Measurements from ENCODE around the gene ERCC6. TPM values are rescaled to one million over a fixed set of nuclear protein-coding genes. Genes with fewer than 3 reads are reported as not detected.
A peak's percentile ranks its signal among the peaks of the same experiment; 100 is the strongest.

The ERCC6 gene
- 10 to 100 TPM; 17.9 to 33.0 (median 26.5) TPM for total RNA-seq

- TF ChIP-seq POLR2A (IDR thresholded peaks at IDR 0.05) (peak; percentile 64 to 68), CTCF (IDR thresholded peaks at IDR 0.05) (no peak)
- peaks cover 0 to 13% (median 8%) of the 10 kb centered on the region in 4 donors for H3K4me1 ChIP-seq
- H3K36me3 ChIP-seq = no peaks in the 10 kb centered on the region
- no peaks in the 10 kb centered on the region for H3K27me3 ChIP-seq
- no peaks in the 10 kb centered on the region for H3K9me3 ChIP-seq
- peak within 1 kb of the TSS; percentile 63 to 71 (median 66) for H3K4me3 ChIP-seq
- peak within 1 kb of the TSS; percentile 84 to 90 (median 87) for H3K27ac ChIP-seq
- peak; percentile 96 to 99 (median 97) for DNase-seq
Observed at GRCh38 chr10:49538381-49539319, at the start of gene ERCC6. TSS of gene ERCC6 (minus strand) at chr10:49539121.

- TF ChIP-seq CTCF (IDR thresholded peaks at IDR 0.05) = no peak
- TF ChIP-seq POLR2A (IDR thresholded peaks at IDR 0.05) = no peak
- Histone ChIP-seq H3K27ac (no peak overlapping the region), H3K4me1 (no peaks in the 10 kb centered on the region), H3K4me3 (no peak overlapping the region), H3K9me3 (no peaks in the 10 kb centered on the region), H3K36me3 (no peaks in the 10 kb centered on the region), H3K27me3 (no peaks in the 10 kb centered on the region)
- no peak for DNase-seq
Observed at GRCh38 chr10:49587981-49588380, 49.1 kb upstream of the ERCC6 start.

GRCh38 chr10:49585387-49585786 is 46.5 kb upstream of the ERCC6 start:
- Histone ChIP-seq H3K9me3 (no peaks in the 10 kb centered on the region), H3K4me3 (no peak overlapping the region)

GRCh38 chr10:49579621-49580020 is 40.7 kb upstream of the ERCC6 start:
- TF ChIP-seq POLR2A (IDR thresholded peaks at IDR 0.05) = no peak
- TF ChIP-seq CTCF (IDR thresholded peaks at IDR 0.05) = no peak
- no peaks in the 10 kb centered on the region for H3K9me3 ChIP-seq
- no peak for DNase-seq

More at GRCh38 chr10:49585387-49585786, 46.5 kb upstream of the ERCC6 start:
- TF ChIP-seq CTCF (IDR thresholded peaks at IDR 0.05) (no peak), POLR2A (IDR thresholded peaks at IDR 0.05) (no peak)
- Histone ChIP-seq H3K27me3 (no peaks in the 10 kb centered on the region), H3K27ac (no peak overlapping the region), H3K4me1 (no peaks in the 10 kb centered on the region), H3K36me3 (no peaks in the 10 kb centered on the region)
- DNase-seq = no peak

GRCh38 chr10:49578392-49578791 is 39.5 kb upstream of the ERCC6 start:
- Histone ChIP-seq H3K27me3 (no peaks in the 10 kb centered on the region), H3K9me3 (no peaks in the 10 kb centered on the region), H3K4me3 (no peak overlapping the region), H3K4me1 (no peaks in the 10 kb centered on the region), H3K36me3 (no peaks in the 10 kb centered on the region), H3K27ac (no peak overlapping the region)
- TF ChIP-seq POLR2A (IDR thresholded peaks at IDR 0.05) (no peak), CTCF (IDR thresholded peaks at IDR 0.05) (no peak)
- DNase-seq = no peak

More at GRCh38 chr10:49579621-49580020, 40.7 kb upstream of the ERCC6 start:
- Histone ChIP-seq H3K4me3 (no peak overlapping the region), H3K27me3 (no peaks in the 10 kb centered on the region), H3K4me1 (no peaks in the 10 kb centered on the region), H3K36me3 (no peaks in the 10 kb centered on the region), H3K27ac (no peak overlapping the region)

Measured in Peyer's patch (tissue), 4 donors.